Renal pelvis (tissue), 4 donors: ENCODE results near the gene EEPD1. TPM values are rescaled to one million over a fixed set of nuclear protein-coding genes. Genes with fewer than 3 reads are reported as not detected.

Experiments
- DNase-seq: peaks from one replicate; pipeline ENCODE4 v3.0.0-alpha.2; 2013
- polyA plus RNA-seq, 3 donors: library from polyadenylated mRNA; unstranded; fragments of 120-200 nt; gene quantifications; one replicate each; pipeline ENCODE4 v1.2.1, GENCODE V29; 2013; ENCODE audit not compliant: insufficient read length in 3 of 3

The EEPD1 gene
- polyA plus RNA-seq, 3 donors, result 5.4 to 8.4 (median 6.3) TPM

DNA sequence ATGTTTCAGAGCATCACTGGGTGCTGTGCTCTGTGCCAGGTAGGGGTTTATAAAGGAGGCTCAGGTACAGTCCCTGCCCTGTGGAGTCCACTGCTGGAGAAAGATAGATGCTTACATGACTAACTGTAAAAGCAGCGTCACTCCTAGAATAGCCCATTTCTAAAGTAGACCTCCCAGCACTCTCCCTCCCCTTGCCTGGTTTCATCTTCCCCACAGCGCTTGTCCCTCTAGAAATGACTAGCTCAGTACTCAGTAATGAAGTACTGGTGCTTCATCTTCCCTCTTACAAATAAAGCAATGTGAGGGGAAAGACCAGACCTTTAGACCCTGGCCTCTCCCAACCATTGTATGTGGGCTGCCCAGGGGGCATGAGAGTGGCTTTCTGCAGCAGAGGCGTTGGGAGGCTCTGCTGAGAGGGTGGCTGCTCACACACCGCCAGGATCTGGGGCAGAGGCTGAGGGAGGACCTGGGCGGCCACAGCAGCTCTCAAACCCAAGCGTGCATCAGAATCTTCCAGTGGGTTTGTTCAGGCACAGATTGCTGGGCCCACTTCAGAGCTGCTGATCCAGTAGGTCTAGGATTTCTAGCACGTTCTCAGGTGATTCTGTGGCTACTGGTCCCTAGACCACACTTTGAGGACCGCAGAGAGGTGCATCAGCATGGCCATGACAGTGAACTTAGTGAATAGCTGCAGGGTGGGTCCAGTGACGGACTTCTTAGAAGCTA is 126.3 kb downstream of the EEPD1 start:
- DNase-seq, result no peak

DNA sequence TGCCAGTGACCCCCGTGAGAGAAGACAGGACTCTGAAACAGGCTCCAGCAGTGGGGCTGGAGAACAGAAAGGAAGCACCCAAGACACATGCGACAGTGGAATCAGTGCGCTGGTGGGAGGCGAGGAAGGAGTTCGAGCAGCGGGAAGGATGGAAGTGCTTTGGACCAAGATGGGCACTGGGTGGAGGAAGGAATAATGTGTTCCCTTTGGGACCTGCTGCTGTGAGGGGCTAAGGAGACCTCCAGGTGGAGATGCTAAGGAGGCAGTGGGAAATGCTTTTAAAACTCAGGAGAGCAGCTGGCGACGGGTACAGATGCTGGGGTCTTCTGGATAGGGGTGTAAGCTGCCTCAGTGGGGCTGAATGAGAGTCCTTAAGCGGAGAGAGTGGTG is 126.9 kb downstream of the EEPD1 start:
- DNase-seq, result no peak

DNA sequence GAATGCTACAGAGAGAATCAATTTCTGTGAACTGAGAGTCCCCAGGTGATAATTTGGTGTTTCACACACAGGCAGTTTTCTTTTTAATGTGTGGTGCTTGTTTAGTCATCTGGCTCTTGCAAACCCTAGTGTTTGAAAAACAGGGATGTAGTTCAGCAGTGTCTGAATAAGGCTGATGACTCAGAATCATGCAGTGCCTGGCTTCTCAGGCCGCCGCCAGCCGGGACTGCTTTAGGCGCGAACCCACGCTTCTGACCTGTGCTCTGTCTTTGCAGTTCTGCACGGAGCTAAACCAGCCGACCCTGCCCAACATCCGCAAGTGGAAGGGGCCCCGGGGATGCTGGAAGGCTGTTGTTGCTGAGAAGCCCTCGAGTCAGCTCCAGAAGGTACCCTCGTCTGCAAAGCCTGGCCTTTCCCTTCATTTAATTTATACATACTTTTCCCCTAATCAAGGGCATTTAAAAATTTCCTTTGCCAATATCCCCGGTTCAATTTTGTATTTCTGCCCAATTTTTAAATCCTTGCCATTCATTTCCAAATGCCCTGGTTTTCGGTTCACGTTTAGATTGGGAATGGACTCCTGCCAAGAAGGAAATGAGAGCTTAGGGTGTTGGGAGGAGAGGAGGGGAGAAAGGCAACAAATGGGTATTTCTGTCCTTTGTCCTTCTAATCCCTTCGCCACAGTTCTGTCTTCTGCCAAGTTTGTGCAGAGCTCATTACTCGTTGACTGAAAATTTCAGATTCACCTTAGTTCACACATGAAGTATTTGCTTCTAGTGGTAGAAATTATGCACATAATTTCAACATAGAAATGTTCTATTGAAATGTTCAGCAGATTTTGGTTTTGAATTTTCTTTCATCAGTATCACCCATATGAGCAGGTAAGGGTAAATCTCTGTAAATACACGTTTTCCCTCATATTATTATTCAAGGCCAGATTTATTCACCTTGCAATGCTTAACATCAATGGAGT is 128.1 kb downstream of the EEPD1 start:
- DNase-seq, result no peak

DNA sequence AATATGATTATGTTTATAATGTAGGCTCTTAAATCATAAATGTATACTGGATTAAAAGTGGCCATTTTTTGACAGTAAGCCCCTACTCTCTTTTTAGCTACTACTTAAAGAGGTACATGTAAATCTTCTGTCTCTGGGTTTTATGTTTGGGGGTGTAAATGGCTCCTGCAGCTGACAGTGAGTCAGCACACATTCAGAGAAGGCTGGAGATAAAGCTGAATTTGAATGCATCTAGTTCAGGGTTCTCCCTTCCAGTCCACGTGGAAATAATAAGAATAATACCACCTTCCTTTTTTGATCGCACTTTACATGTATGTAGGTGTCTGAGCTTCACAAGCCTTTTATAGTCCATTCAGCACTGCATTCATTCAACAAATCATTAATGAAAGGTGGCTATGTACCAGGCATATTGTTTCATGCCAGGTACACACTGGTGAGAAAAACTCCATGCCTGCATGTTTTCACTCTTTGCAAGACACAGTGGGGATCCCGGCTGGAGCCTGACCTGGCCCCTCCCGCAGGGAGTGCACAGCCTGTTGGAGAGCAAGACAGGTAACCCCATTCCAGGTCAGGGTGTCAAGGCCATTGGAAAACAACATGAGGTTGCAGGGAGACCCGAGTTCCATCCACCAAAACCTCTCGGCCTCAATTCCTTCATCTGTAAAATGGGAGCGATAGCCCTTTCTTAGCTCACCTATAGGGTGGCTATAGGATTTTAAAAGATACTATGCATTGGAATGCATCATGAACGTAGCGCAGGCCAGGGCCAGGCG is 129.1 kb downstream of the EEPD1 start:
- DNase-seq, result no peak

DNA sequence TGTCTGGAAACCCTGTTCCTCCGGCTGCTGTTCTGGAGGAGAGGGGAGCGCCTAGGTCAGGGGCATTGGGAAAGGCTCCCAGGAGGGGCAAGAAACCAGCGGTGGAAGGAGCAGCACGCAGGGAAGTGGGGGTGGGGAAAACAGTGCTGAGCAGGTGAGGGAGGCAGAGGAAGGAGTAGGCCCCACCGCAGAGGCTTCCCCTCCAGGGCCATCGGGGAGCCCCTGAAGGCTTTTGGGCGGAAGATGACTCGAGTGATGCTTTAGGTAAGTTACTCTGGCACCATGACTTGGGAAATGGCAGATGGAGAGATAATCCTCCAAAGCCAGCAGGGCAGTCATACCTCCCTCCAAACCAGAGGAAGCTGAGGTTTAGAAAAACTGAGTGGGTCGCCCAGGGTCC is 130.1 kb downstream of the EEPD1 start:
- no peak for DNase-seq

DNA sequence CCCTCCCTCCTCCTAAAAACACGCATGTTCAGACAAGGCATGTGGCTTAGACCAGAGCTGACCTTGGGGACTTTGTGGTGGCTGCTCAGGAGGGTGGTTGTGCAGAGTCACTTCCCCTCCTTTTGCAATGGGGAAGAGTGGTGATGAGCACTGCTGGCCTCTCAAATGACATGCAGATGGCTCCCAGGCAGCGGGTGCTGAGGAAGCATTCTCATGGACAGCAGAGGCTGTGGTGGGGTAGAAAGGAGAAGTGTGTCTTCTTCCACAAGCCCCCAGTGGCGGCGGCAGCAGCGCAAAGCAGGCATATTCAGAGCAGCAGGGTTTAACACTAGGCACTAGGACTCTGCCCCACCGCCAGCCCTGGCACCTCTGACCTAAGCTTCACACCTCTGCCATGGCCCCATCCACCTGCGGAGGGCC is 130.7 kb downstream of the EEPD1 start:
- no peak for DNase-seq

DNA sequence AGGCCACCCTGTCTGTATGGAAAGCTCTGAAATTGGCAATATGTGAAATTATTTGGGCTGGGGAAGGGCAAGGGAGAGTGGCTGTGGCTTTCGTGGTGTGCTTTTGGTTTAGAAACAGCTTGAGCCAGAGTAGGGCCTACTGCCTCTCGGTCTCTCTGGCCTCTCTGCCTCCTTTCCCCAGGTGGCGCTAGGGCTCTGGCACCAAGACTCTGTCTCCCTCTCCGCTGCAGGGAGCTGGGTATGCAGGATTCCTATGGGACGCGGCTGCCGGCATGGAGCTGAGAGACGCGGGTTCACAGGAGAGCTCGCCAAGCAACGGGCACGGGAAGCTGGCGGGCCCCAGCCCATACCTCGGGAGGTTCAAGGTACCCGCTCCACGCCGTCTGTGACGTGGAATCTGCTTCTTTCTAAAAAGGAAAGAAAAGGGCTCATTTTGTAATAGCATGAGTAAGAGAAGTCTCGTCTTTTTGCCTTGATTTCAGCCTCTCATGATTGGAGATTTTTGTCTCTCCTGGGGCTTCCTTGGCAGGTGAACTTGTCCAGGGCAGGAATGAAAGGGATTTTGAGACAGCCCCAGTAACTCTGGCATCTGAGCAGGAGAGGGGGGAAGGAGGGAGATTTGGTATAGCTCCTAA is 131.5 kb downstream of the EEPD1 start:
- DNase-seq, result no peak

DNA sequence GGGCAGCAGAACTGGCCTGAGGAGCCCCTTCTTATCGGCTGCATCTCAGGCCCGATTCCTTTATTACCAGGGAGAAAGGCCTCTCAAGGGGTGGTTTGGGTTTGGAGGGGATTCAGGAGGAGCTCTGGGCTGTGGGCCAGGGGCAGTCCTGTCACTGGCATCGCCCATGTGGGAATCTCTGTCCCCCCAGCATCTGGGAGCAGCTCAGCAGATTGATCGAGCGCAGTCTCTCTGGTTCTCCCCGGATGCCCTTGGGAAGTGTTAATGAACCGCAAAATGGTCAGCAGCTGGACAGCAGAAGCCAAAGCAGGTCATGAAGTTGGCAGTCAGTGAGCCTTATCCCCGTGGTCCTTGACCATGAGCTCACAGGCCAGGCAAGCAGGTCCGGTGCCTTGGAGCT is 132.2 kb downstream of the EEPD1 start:
- DNase-seq, result no peak

DNA sequence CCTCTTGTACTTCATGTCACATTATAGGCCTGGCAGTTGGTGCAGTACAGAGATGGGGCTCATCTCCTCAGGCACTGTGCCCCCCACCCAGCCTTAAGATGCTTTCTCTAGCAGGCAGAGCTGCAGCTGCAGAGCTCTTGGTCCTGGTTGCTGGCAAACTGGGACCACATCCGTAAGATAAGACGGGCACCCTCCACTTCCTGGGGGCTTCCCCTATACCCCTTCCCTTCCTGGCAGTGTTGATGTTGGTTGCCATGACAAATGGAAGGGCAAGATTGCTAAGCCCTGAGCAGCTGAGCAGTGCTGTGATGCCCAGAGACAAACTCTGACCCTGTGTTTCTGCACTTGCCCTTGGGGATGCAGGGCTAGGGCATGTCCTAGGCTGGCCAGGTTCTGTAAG is 133.2 kb downstream of the EEPD1 start:
- no peak for DNase-seq

DNA sequence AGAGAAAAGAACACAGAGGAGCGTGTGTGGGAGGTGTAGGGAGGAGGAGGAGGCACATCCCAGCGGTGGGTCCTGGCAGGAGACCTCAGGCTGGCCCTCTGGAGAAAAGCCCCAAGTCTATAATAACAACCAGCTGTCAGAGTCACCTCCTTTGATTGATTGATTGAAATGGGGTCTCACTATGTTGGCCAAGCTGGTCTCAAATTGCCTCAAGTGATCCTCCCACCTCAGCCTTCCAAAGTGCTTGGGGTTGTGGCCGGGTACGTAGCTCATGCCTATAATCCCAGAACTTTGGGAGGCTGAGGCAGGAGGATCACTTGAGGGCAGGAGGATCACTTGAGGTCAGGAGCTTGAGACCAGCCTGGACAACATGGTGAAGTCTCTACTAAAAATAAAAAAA is 133.6 kb downstream of the EEPD1 start:
- no peak for DNase-seq

DNA sequence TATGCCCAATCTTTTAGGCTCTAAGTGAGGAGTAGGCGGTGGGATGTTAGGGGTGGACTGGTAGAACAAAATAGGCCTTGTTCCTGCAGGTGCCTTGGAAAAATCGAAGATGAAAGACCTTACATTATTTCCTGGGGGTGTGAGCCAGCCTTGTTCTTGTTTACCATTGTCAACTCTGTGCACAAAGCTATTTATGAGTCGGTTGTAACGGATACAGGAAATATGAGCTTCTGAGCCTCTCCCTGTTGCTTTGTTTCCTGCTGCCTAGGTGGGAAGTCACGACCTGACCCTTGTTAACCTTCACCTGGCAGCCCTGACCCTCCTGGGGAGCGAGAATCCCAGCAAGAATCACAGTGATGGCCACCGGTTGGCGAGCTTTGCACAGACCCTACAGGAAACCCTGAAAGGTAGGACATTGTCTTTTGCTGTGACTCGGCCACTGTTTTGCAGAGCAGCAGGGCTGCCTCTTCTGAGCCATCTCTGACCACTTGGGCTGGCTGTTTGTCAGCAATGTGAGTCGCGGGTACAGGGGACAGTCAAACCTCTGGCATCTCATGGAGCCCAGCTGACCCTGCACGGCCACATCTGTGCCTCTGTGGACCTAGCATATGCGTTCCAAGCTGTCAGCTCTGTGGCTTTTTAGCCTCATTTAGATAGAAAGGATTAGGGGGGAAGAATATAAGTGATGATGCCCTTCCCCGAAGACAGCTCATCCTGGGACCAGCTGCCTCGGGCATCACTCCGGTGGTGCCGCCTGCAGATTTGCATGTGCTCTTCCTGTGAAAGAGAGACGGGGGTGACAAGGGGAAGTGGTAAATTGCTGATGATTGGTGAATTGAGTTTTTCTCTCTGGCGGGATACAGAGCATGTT is 134.6 kb downstream of the EEPD1 start:
- DNase-seq, result no peak

DNA sequence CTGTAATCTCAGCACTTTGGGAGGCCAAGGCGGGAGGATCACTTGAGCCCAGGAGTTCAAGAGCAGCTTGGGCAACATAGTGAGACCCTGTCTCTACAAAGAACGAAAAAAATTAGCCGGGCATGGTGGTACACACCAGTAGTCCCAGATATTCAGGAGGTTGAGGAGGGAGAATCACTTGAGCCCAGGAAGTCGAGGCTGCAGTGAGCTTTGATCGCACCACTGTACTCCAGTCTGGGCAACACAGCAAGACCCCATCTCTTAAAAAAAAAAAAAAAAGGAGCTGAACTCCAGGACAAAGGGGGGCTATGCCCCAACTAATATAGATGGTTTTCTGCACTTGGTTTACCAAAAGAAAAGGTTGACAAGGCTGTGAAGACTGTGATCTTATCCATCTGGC is 135.4 kb downstream of the EEPD1 start:
- no peak for DNase-seq

DNA sequence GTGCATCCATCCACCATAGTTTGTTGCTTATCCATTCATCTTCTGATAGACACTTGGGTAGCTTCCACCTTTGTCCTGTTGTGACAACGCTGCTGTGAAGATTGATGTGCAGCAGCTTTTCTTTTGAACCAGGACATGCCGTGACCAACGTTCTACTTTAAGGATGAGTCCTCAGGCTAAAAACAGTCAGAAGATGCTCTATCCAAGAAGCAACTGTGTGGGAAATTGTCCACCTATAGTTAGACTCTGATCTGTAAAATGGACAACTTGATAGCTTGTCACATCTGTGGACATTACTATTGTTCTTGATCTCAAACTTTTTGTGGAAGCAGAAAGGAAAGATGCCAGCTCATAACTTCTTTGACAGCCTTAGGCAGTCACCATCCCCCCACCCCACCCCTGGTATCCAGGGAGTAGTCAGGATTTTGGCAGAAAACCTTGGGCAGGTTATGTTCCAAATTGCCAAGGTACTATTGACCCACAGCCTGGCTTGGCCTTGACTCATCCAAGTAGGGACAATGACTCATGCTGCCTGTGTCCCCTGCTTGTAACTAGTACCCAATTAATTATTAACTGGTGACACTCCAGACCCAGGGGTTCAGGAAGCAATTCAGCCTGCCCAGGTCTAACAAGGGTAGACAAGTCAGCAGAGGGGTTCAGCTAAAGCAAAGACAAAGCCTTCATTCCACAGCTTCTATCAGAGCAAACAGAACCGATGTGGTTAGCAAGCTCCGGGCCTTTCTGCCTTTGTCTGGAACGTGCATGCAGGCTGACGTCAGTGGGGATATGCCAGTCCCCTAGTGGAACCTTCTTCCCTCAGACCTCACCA is 137.0 kb downstream of the EEPD1 start:
- DNase-seq, result no peak

DNA sequence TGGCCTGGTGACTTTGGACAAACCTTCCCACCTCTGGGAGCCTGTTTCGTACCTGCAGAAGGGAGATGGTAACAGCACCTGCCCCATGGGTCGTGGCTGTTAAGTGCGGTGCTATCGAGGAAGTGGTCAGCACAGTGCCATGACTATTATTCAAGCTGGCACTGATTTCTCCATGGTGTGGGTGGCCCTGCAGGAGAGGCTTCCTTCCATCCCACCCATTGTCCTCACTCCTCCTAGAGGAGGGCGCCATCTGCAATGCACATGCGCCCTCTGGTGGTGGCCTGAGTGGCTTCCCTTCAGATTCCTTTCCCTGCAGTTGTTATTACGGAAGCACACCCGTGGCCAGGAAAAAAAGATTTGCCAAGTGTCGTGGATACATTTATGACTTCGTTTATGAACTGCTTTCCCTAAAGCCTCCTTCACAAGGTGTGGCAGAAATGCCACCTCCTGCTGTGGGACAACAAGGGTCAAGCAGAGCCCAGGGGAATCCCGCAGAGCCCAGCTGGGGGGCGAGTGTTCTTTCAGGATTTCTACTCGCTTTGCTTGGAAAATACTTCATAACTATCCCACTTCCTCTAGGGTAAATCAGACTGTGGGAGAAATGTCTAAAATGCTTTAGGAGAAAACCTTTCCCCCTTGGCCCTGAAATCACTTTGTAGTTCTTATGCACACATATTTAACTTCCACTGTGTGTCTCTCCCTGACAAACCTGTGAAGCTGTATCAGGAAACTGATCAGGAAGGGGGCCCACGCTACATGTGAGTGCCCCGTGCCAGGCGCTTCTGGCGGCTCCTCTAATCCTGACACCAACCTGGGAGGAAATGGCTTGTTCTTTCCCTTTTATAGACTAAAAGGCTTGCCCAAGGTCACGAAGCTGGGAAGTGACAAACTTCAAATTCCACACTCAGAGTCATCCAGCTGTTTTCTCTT is 138.6 kb downstream of the EEPD1 start:
- DNase-seq, result peak; percentile 84

DNA sequence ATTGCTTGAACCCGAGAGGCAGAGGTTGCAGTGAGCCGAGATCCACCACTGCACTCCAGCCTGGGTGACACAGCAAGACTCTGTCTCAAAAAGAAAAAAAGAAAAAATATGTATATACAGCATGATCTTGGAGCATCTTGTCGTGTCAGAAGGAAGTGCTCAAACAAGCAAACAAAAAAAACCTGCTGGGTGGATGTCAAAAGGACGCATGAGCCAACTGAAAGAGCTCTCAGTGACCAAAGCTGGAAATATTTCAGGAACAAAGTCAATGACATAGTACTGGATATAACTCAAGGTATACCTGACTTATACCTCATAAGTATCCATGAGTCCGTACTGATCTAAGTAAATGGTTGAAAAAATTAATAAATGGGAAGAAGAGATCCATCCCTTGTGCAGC is 142.0 kb downstream of the EEPD1 start:
- DNase-seq, result no peak

DNA sequence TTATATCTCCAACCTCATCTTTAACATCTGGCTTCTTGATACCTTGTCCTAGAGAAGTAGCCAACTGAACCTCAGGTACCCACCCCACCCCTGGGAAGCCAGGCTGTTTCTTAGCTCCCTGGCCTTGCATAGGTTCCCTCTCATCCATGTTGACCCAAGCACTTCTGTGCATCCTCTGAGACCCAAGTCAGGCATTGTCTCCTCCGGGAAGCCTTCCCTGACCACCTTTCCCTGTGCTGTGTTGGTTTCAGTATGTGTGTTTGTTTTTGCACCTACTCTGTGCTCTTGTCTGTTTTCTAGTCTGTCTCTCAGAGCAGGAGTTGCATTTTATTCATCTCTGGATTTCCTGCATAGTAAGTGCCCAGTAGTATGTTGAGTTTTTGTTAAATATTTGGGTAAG is 143.2 kb downstream of the EEPD1 start:
- no peak for DNase-seq

DNA sequence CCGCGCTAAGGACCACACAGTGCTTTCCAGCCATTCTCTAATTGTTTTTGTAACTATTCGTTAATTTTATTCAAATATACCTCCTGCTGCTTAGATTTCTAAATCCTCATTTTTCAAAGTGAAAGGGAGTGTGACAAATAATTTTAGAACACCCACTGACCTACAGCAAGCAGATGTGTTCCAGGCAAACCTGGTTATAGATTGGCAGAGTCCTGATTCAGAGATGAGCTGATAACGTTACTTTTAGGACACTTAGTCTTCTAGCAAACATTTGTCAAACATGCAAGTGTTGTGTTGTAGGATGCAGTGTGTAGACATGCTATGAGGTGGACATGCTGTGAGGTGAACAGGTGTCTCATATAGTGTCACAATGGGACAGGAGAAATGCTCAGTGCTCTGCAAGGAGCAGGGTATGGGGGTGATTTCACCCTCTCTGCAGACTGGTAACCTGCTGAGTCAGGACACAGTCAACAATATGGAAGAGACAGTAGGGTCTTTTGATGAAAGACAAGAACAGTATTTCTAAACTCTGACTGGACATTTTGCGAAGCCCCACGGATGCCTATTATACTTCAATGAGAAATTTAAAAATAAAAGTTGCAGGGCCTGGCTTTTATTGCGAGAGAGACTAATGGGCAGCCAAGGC is 144.4 kb downstream of the EEPD1 start:
- no peak for DNase-seq

DNA sequence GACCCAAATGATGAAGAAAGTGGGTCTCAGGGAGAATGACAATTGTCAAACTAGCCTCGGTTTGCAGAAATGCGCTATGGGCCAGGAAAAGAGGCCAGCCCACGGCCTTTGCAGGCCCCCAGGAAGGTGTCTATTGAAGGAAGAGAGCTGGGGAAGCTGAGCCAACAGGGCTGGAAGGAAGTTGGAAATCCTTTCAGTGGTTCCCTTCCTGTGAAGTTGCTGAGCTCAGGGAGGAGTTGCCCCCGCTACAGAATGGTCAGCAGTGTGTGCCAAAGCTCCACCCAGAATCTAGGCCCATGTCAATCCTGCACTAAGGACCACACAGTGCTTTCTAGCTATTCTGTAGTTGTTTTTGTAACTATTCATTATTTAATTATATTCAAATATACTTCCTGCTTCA is 145.1 kb downstream of the EEPD1 start:
- DNase-seq, result no peak
